HEK293 (cell line): Measurements from ENCODE around the gene VCL.

Experiments
- BCL11A ChIP-seq: fragments of 450-650 bp; formaldehyde crosslinking; IDR thresholded peaks from 2 replicates; pipeline ENCODE4 v1.5.1; 2016; ENCODE audit warnings: low read depth, missing biosample characterization, missing genetic modification characterization
- BCL11B ChIP-seq: fragments of 450-650 bp; formaldehyde crosslinking; IDR thresholded peaks from 2 replicates; pipeline ENCODE4 v1.5.1; 2016; ENCODE audit warnings: low read depth, missing biosample characterization, missing genetic modification characterization
- GLIS2 ChIP-seq: fragments of 450-650 bp; formaldehyde crosslinking; IDR thresholded peaks from 2 replicates; pipeline ENCODE4 v1.5.1; 2016; ENCODE audit warnings: missing biosample characterization, missing genetic modification characterization
- RBAK ChIP-seq: fragments of 450-650 bp; formaldehyde crosslinking; IDR thresholded peaks from 2 replicates; pipeline ENCODE4 v1.5.1; 2016; ENCODE audit warnings: missing biosample characterization, missing genetic modification characterization
- TCF7L2 ChIP-seq: IDR thresholded peaks from 2 replicates; pipeline ENCODE4 v1.6.1; 2011; ENCODE audit warnings: low read depth, mild to moderate bottlenecking, inconsistent platforms, low read length, moderate library complexity, borderline replicate concordance
- YY1 ChIP-seq: fragments of 450-650 bp; formaldehyde crosslinking; IDR thresholded peaks from 2 replicates; pipeline ENCODE4 v1.5.1; 2018; ENCODE audit warnings: missing biosample characterization, missing genetic modification characterization
- ZBTB8A ChIP-seq: fragments of 450-650 bp; formaldehyde crosslinking; IDR thresholded peaks from 2 replicates; pipeline ENCODE4 v1.5.1; 2016; ENCODE audit warnings: missing biosample characterization, missing genetic modification characterization
- ZEB2 ChIP-seq: fragments of 450-650 bp; formaldehyde crosslinking; IDR thresholded peaks from 2 replicates; pipeline ENCODE4 v1.5.1; 2016; ENCODE audit warnings: missing biosample characterization, missing genetic modification characterization
- ZNF10 ChIP-seq: fragments of 450-650 bp; formaldehyde crosslinking; IDR thresholded peaks from 2 replicates; pipeline ENCODE4 v1.5.1; 2017; ENCODE audit warnings: missing biosample characterization, missing genetic modification characterization
- ZNF132 ChIP-seq: fragments of 450-650 bp; formaldehyde crosslinking; IDR thresholded peaks from 2 replicates; pipeline ENCODE4 v1.5.1; 2017; ENCODE audit warnings: missing biosample characterization, missing genetic modification characterization, borderline replicate concordance
- ZNF146 ChIP-seq: fragments of 450-650 bp; formaldehyde crosslinking; IDR thresholded peaks from 2 replicates; pipeline ENCODE4 v1.5.1; 2016; ENCODE audit warnings: missing biosample characterization, missing genetic modification characterization
- ZNF354C ChIP-seq: fragments of 450-650 bp; formaldehyde crosslinking; IDR thresholded peaks from 2 replicates; pipeline ENCODE4 v1.5.1; 2016; ENCODE audit warnings: missing biosample characterization, missing genetic modification characterization, low read depth, borderline replicate concordance
- ZNF423 ChIP-seq: fragments of 450-650 bp; formaldehyde crosslinking; IDR thresholded peaks from 2 replicates; pipeline ENCODE4 v1.5.1; 2016; ENCODE audit warnings: missing biosample characterization, missing genetic modification characterization
- ZNF433 ChIP-seq: fragments of 450-650 bp; formaldehyde crosslinking; IDR thresholded peaks from 2 replicates; pipeline ENCODE4 v1.5.1; 2016; ENCODE audit warnings: missing biosample characterization, missing genetic modification characterization, low read depth
- ZNF501 ChIP-seq: fragments of 450-650 bp; formaldehyde crosslinking; IDR thresholded peaks from 2 replicates; pipeline ENCODE4 v1.5.1; 2016; ENCODE audit warnings: missing biosample characterization, missing genetic modification characterization
- ZNF510 ChIP-seq: fragments of 450-650 bp; formaldehyde crosslinking; IDR thresholded peaks from 2 replicates; pipeline ENCODE4 v1.5.1; 2018; ENCODE audit warnings: mild to moderate bottlenecking, missing genetic modification characterization, missing biosample characterization; ENCODE audit not compliant: insufficient replicate concordance
- ZNF544 ChIP-seq: fragments of 450-650 bp; formaldehyde crosslinking; IDR thresholded peaks from 2 replicates; pipeline ENCODE4 v1.5.0; 2017; ENCODE audit warnings: missing biosample characterization, missing genetic modification characterization
- ZNF571 ChIP-seq: fragments of 450-650 bp; formaldehyde crosslinking; IDR thresholded peaks from 2 replicates; pipeline ENCODE4 v1.5.0; 2017; ENCODE audit warnings: missing biosample characterization, missing genetic modification characterization
- ZNF600 ChIP-seq: fragments of 450-650 bp; formaldehyde crosslinking; IDR thresholded peaks from 2 replicates; pipeline ENCODE4 v1.5.1; 2016; ENCODE audit warnings: missing biosample characterization, missing genetic modification characterization
- ZNF610 ChIP-seq: fragments of 450-650 bp; formaldehyde crosslinking; IDR thresholded peaks from 2 replicates; pipeline ENCODE4 v1.5.1; 2016; ENCODE audit warnings: missing biosample characterization, missing genetic modification characterization, borderline replicate concordance
- ZNF624 ChIP-seq: fragments of 450-650 bp; formaldehyde crosslinking; IDR thresholded peaks from 2 replicates; pipeline ENCODE4 v1.5.1; 2017; ENCODE audit warnings: missing biosample characterization, missing genetic modification characterization
- ZNF626 ChIP-seq: fragments of 450-650 bp; sonication (Bioruptor Pico); formaldehyde crosslinking; IDR thresholded peaks from 2 replicates; pipeline ENCODE4 v1.5.1; 2018; ENCODE audit warnings: missing biosample characterization, missing genetic modification characterization, inconsistent platforms
- ZNF658 ChIP-seq: fragments of 450-650 bp; formaldehyde crosslinking; IDR thresholded peaks from 2 replicates; pipeline ENCODE4; 2016; ENCODE audit warnings: missing biosample characterization, missing genetic modification characterization
- ZNF664 ChIP-seq: fragments of 450-650 bp; formaldehyde crosslinking; IDR thresholded peaks from 2 replicates; pipeline ENCODE4 v1.5.1; 2016; ENCODE audit warnings: missing biosample characterization, missing genetic modification characterization
- ZNF792 ChIP-seq: fragments of 450-650 bp; formaldehyde crosslinking; IDR thresholded peaks from 2 replicates; pipeline ENCODE4 v1.5.1; 2016; ENCODE audit warnings: missing biosample characterization, missing genetic modification characterization
- ZNF830 ChIP-seq: fragments of 450-650 bp; IDR thresholded peaks from 2 replicates; pipeline ENCODE4 v1.5.0; 2018; ENCODE audit warnings: missing biosample characterization, missing genetic modification characterization, low read depth, mild to moderate bottlenecking, moderate library complexity
- TF ChIP-seq, protein P1 (sequence below): fragments of 450-650 bp; formaldehyde crosslinking; IDR thresholded peaks from 2 replicates; pipeline ENCODE4; 2016; ENCODE audit warnings: missing biosample characterization, missing genetic modification characterization
- TF ChIP-seq, protein P2 (sequence below): fragments of 450-650 bp; formaldehyde crosslinking; IDR thresholded peaks from 2 replicates; pipeline ENCODE4 v1.5.1; 2017; ENCODE audit warnings: missing biosample characterization, missing genetic modification characterization
- TF ChIP-seq, protein P3 (sequence below): fragments of 450-650 bp; formaldehyde crosslinking; IDR thresholded peaks from 2 replicates; pipeline ENCODE4 v1.5.1; 2017; ENCODE audit warnings: missing biosample characterization, missing genetic modification characterization
- TF ChIP-seq, protein P4 (sequence below): fragments of 450-650 bp; IDR thresholded peaks from 2 replicates; pipeline ENCODE4 v1.5.1; 2018; ENCODE audit warnings: missing biosample characterization, mild to moderate bottlenecking, missing genetic modification characterization
- TF ChIP-seq, protein P5 (sequence below): fragments of 450-650 bp; formaldehyde crosslinking; IDR thresholded peaks from 2 replicates; pipeline ENCODE4 v1.5.1; 2016; ENCODE audit warnings: missing biosample characterization, missing genetic modification characterization

The VCL gene

DNA sequence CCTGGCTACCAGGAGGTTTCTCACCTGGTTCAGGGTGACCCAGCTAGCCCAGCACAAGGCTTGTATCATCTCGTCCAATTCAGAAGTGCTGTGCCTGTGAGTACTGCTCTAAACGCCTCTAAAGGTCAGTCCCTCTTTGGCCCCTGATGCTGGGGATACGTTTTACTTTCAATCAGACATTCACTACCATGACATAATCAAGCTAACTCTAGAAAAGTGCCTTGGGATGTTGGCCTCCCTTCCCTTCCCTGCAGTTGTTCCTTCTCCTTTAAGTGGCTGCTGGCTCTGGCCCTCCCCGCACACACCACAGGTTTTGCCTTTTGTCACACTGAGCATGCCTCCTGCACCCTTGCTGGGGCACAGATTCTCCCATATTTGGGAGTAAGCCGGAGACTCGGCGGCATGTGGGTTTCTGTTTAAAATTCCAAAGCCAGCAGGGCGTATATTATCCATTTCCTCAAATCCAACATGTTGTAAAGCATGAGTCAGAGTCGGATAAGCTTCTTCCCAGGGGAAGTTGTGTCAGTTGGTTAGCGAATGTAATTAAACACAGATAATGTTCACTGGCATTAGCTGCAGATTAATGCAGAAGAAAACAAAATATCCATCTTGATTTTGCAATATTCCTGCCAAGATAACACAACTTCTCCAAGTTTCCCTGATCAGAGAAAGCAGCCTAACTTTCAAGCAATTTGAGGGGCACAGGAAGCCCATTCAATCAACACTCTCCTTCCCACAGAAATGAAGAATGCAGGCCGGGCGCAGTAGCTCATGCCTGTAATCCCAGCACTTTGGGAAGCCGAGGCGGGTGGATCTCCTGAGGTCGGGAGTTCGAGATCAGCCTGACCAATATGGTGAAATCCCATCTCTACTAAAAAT lies 31.8 kb upstream of the VCL start (continued):
- TF ChIP-seq BCL11A (peak; percentile 37; the same call in 1 of the 2 replicates), ZEB2 (peak; percentile 99), ZNF146 (no peak), ZNF571 (tag by site-specific recombination) (no peak), ZNF658 (no peak), ZNF354C (tag by site-specific recombination) (no peak), ZNF664 (tag by site-specific recombination) (peak; percentile 5; the same call in 1 of the 2 replicates), ZNF433 (tag by site-specific recombination) (no peak), GLIS2 (peak; percentile 71), ZNF501 (tag by site-specific recombination) (peak; percentile 87), RBAK (tag by site-specific recombination) (no peak), BCL11B (0 out of 2 replicates have a peak, but pooled peaks have one; percentile 11), ZNF10 (peak; percentile 85), ZNF600 (tag by site-specific recombination) (0 out of 2 replicates have a peak, but pooled peaks have one; percentile 63), ZNF610 (tag by site-specific recombination) (no peak), TCF7L2 (no peak), YY1 (tag by site-specific recombination) (no peak), ZNF544 (tag by site-specific recombination) (no peak), ZNF830 (no peak), ZNF423 (tag by site-specific recombination) (0 out of 2 replicates have a peak, but pooled peaks have one; percentile 38), ZNF624 (tag by site-specific recombination) (no peak), ZNF510 (no peak), ZBTB8A (tag by site-specific recombination) (peak; percentile 96), ZNF132 (tag by site-specific recombination) (no peak), ZNF626 (tag by site-specific recombination) (no peak), ZNF792 (no peak)
- TF ChIP-seq, protein P1, sequence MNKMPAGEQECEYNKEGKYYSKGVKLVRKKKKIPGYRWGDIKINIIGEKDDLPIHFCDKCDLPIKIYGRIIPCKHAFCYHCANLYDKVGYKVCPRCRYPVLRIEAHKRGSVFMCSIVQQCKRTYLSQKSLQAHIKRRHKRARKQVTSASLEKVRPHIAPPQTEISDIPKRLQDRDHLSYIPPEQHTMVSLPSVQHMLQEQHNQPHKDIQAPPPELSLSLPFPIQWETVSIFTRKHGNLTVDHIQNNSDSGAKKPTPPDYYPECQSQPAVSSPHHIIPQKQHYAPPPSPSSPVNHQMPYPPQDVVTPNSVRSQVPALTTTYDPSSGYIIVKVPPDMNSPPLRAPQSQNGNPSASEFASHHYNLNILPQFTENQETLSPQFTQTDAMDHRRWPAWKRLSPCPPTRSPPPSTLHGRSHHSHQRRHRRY (tag by site-specific recombination) = no peak
- TF ChIP-seq, protein P2, sequence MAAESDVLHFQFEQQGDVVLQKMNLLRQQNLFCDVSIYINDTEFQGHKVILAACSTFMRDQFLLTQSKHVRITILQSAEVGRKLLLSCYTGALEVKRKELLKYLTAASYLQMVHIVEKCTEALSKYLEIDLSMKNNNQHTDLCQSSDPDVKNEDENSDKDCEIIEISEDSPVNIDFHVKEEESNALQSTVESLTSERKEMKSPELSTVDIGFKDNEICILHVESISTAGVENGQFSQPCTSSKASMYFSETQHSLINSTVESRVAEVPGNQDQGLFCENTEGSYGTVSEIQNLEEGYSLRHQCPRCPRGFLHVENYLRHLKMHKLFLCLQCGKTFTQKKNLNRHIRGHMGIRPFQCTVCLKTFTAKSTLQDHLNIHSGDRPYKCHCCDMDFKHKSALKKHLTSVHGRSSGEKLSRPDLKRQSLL (tag by site-specific recombination) = no peak
- TF ChIP-seq, protein P3, sequence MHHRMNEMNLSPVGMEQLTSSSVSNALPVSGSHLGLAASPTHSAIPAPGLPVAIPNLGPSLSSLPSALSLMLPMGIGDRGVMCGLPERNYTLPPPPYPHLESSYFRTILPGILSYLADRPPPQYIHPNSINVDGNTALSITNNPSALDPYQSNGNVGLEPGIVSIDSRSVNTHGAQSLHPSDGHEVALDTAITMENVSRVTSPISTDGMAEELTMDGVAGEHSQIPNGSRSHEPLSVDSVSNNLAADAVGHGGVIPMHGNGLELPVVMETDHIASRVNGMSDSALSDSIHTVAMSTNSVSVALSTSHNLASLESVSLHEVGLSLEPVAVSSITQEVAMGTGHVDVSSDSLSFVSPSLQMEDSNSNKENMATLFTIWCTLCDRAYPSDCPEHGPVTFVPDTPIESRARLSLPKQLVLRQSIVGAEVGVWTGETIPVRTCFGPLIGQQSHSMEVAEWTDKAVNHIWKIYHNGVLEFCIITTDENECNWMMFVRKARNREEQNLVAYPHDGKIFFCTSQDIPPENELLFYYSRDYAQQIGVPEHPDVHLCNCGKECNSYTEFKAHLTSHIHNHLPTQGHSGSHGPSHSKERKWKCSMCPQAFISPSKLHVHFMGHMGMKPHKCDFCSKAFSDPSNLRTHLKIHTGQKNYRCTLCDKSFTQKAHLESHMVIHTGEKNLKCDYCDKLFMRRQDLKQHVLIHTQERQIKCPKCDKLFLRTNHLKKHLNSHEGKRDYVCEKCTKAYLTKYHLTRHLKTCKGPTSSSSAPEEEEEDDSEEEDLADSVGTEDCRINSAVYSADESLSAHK (tag by site-specific recombination) = peak; percentile 87
- TF ChIP-seq, protein P4, sequence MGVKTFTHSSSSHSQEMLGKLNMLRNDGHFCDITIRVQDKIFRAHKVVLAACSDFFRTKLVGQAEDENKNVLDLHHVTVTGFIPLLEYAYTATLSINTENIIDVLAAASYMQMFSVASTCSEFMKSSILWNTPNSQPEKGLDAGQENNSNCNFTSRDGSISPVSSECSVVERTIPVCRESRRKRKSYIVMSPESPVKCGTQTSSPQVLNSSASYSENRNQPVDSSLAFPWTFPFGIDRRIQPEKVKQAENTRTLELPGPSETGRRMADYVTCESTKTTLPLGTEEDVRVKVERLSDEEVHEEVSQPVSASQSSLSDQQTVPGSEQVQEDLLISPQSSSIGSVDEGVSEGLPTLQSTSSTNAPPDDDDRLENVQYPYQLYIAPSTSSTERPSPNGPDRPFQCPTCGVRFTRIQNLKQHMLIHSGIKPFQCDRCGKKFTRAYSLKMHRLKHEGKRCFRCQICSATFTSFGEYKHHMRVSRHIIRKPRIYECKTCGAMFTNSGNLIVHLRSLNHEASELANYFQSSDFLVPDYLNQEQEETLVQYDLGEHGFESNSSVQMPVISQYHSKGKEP (tag by site-specific recombination) = peak; percentile 99
- TF ChIP-seq, protein P5, sequence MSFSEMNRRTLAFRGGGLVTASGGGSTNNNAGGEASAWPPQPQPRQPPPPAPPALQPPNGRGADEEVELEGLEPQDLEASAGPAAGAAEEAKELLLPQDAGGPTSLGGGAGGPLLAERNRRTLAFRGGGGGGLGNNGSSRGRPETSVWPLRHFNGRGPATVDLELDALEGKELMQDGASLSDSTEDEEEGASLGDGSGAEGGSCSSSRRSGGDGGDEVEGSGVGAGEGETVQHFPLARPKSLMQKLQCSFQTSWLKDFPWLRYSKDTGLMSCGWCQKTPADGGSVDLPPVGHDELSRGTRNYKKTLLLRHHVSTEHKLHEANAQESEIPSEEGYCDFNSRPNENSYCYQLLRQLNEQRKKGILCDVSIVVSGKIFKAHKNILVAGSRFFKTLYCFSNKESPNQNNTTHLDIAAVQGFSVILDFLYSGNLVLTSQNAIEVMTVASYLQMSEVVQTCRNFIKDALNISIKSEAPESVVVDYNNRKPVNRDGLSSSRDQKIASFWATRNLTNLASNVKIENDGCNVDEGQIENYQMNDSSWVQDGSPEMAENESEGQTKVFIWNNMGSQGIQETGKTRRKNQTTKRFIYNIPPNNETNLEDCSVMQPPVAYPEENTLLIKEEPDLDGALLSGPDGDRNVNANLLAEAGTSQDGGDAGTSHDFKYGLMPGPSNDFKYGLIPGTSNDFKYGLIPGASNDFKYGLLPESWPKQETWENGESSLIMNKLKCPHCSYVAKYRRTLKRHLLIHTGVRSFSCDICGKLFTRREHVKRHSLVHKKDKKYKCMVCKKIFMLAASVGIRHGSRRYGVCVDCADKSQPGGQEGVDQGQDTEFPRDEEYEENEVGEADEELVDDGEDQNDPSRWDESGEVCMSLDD (tag by site-specific recombination) = no peak
